HepG2 (cell line): ENCODE data around the gene ESAM. TPM values are rescaled to one million over a fixed set of nuclear protein-coding genes. Genes with fewer than 3 reads are reported as not detected.

Experiments used
- ATAC-seq: fragments of 200-7000 bp; cut with Tn5 transposase; 3 replicates; pipeline ENCODE4 v1.9.1; 2020; ENCODE audit warnings: mild to moderate bottlenecking, moderate library complexity
- BruUV-seq: library from RNA; stranded (reverse); fragments of 400-500 nt; replicated peaks from 2 replicates; lab custom pipeline; 2021; lab: Mats Ljungman, UMichigan
- CTCF ChIA-PET: fragments of 300-600 bp; formaldehyde crosslinking; extraction: SDS; loops from one replicate; lab custom pipeline; 2021; ENCODE audit warnings: low total read pairs, inconsistent platforms, low intra/inter-chr PET ratio; lab: Yijun Ruan, JAX
- POLR2A ChIA-PET: fragments of 350-600 bp; sonication (Branson Sonifier 250); formaldehyde crosslinking; loops from one replicate; lab custom pipeline; 2020; ENCODE audit warnings: antibody characterized with exemption, inconsistent platforms; lab: Yijun Ruan, JAX
- DNase-seq: peaks from one replicate; pipeline ENCODE4 v3.0.0-alpha.2; 2015; ENCODE audit warnings: low spot score
- FAIRE-seq: peaks from 3 replicates; lab custom pipeline; 2011; peaks lifted over from hg19 to GRCh38; lab: Jason Lieb, UNC
- H2AFZ ChIP-seq: one replicate; pipeline ENCODE4 v1.6.1; 2011; ENCODE audit warnings: low read length, inconsistent platforms
- H3K27ac ChIP-seq: fragments of 300-600 bp; 3 replicates; pipeline ENCODE4 v1.8.0; 2011; ENCODE audit warnings: mixed run types, mild to moderate bottlenecking, mixed read lengths, low read length, inconsistent platforms; ENCODE audit not compliant: insufficient read depth; ENCODE audit errors: extremely low read length
- H3K27me3 ChIP-seq, 2 experiments: fragments of 200-600 bp in 1 of 2; 2 replicates in 1 of 2; 3 replicates in 1 of 2; pipeline versions ENCODE4 v1.6.0 to v1.8.0; 2011; ENCODE audit warnings: low read length in 2 of 2, mild to moderate bottlenecking in 2 of 2, moderate library complexity in 2 of 2, inconsistent platforms in 1 of 2; ENCODE audit not compliant: insufficient read depth in 2 of 2, control insufficient read depth in 1 of 2
- H3K36me3 ChIP-seq, 2 experiments: fragments of 200-600 bp in 1 of 2; replicated peaks in 1 of 2; 2 replicates in 1 of 2; 3 replicates in 1 of 2; pipeline versions ENCODE4 v1.5.1 to v1.8.0; 2011; ENCODE audit warnings: low read length in 2 of 2, inconsistent platforms in 1 of 2; ENCODE audit not compliant: insufficient read depth in 2 of 2, control insufficient read depth in 1 of 2
- H3K4me1 ChIP-seq: 2 replicates; pipeline ENCODE4 v1.5.1; 2012; ENCODE audit warnings: low read length, inconsistent platforms; ENCODE audit not compliant: insufficient read depth
- H3K4me2 ChIP-seq: 2 replicates; pipeline ENCODE4 v1.6.0; 2011; ENCODE audit warnings: low read depth, low read length, inconsistent platforms
- H3K4me3 ChIP-seq, 3 experiments: fragments of 200-600 bp in 1 of 3; sonication (generic), shearing (Covaris generic) in 1 of 3; replicated peaks in 1 of 3; 2 replicates each; pipeline ENCODE4 v1.5.1; 2011 to 2016; ENCODE audit warnings: low read length in 3 of 3, inconsistent platforms in 2 of 3, low read depth in 2 of 3, mild to moderate bottlenecking in 2 of 3, control low read depth in 1 of 3, mixed read lengths in 1 of 3; ENCODE audit not compliant: insufficient read depth in 1 of 3
- H3K79me2 ChIP-seq: one replicate; pipeline ENCODE4 v1.6.1; 2011; ENCODE audit warnings: low read length, inconsistent platforms; ENCODE audit not compliant: insufficient read depth
- H3K9ac ChIP-seq: 2 replicates; pipeline ENCODE4 v1.6.0; 2011; ENCODE audit warnings: mild to moderate bottlenecking, low read depth, low read length, inconsistent platforms; ENCODE audit not compliant: insufficient read depth
- H3K9me3 ChIP-seq: 2 replicates; pipeline ENCODE4 v1.5.1; 2012; ENCODE audit warnings: mild to moderate bottlenecking, low read length
- H4K20me1 ChIP-seq: 2 replicates; pipeline ENCODE4 v1.6.0; 2011; ENCODE audit warnings: inconsistent platforms, mild to moderate bottlenecking, low read length, moderate library complexity; ENCODE audit not compliant: insufficient read depth
- BCL3 ChIP-seq: sonication (generic); formaldehyde crosslinking; IDR thresholded peaks from 2 replicates; pipeline ENCODE4 v1.5.1; 2020; ENCODE audit warnings: mild to moderate bottlenecking, missing genetic modification reagents, moderate library complexity
- CCDC6 ChIP-seq: sonication (generic); formaldehyde crosslinking; IDR thresholded peaks from 2 replicates; pipeline ENCODE4 v1.8.1; 2022; ENCODE audit warnings: mild to moderate bottlenecking, missing genetic modification reagents, moderate library complexity
- CSRNP2 ChIP-seq: sonication (generic); formaldehyde crosslinking; conservative IDR thresholded peaks from 2 replicates; pipeline ENCODE4 v1.8.0; 2022; ENCODE audit warnings: low read depth, missing genetic modification reagents
- GMEB2 ChIP-seq: IDR thresholded peaks from 2 replicates; pipeline ENCODE4 v1.6.1; 2016; ENCODE audit warnings: missing biosample characterization, missing genetic modification reagents, low read depth
- HOXA5 ChIP-seq: sonication (generic); formaldehyde crosslinking; IDR thresholded peaks from 2 replicates; pipeline ENCODE4 v1.4.0; 2020; ENCODE audit warnings: missing genetic modification reagents
- KDM5A ChIP-seq: fragments of 200-600 bp; sonication (generic); IDR thresholded peaks from 2 replicates; pipeline ENCODE4 v1.7.0; 2018; ENCODE audit warnings: antibody characterized with exemption, mild to moderate bottlenecking, low read length, borderline replicate concordance
- KDM5B ChIP-seq: sonication (generic); formaldehyde crosslinking; IDR thresholded peaks from 2 replicates; pipeline ENCODE4 v1.4.0; 2020; ENCODE audit warnings: missing genetic modification reagents, mild to moderate bottlenecking, borderline replicate concordance
- MEIS1 ChIP-seq: sonication (generic); formaldehyde crosslinking; IDR thresholded peaks from 2 replicates; pipeline ENCODE4 v1.9.0; 2021; ENCODE audit warnings: mild to moderate bottlenecking, missing genetic modification reagents, moderate library complexity, borderline replicate concordance
- SRSF1 ChIP-seq: fragments of 200-400 bp; formaldehyde crosslinking; optimal IDR thresholded peaks from 2 replicates; pipeline ENCODE3; 2017; ENCODE audit warnings: mild to moderate bottlenecking, low read depth, low read length, moderate library complexity
- TCF7L2 ChIP-seq: IDR thresholded peaks from 2 replicates; pipeline ENCODE4 v1.6.1; 2011; ENCODE audit warnings: mild to moderate bottlenecking, low read depth, low read length, moderate library complexity
- YEATS2 ChIP-seq: sonication (generic); formaldehyde crosslinking; IDR thresholded peaks from 2 replicates; pipeline ENCODE4 v1.4.0; 2020; ENCODE audit warnings: missing genetic modification reagents, borderline replicate concordance
- ZBTB8A ChIP-seq: sonication (generic); formaldehyde crosslinking; IDR thresholded peaks from 2 replicates; pipeline ENCODE4 v1.4.0; 2020; ENCODE audit warnings: mild to moderate bottlenecking, low read depth, missing genetic modification reagents, borderline replicate concordance
- ZFX ChIP-seq: sonication (generic); formaldehyde crosslinking; IDR thresholded peaks from 2 replicates; pipeline ENCODE4 v1.4.0; 2020; ENCODE audit warnings: mild to moderate bottlenecking, low read depth, missing genetic modification reagents, moderate library complexity
- ZNF274 ChIP-seq: sonication (generic); formaldehyde crosslinking; IDR thresholded peaks from 2 replicates; pipeline ENCODE4 v1.5.1; 2020; ENCODE audit warnings: mild to moderate bottlenecking, missing genetic modification reagents
- ZNF331 ChIP-seq: sonication (generic); formaldehyde crosslinking; IDR thresholded peaks from 2 replicates; pipeline ENCODE4 v1.4.0; 2020; ENCODE audit warnings: missing genetic modification reagents
- ZNF547 ChIP-seq: sonication (generic); formaldehyde crosslinking; IDR thresholded peaks from 2 replicates; pipeline ENCODE4 v1.5.1; 2020; ENCODE audit warnings: mild to moderate bottlenecking, missing genetic modification reagents
- ZNF562 ChIP-seq: sonication (generic); formaldehyde crosslinking; IDR thresholded peaks from 2 replicates; pipeline ENCODE4 v1.8.0; 2022; ENCODE audit warnings: missing genetic modification reagents, borderline replicate concordance
- ZNF678 ChIP-seq: sonication (generic); formaldehyde crosslinking; IDR thresholded peaks from 2 replicates; pipeline ENCODE4 v1.4.0; 2020; ENCODE audit warnings: mild to moderate bottlenecking, missing genetic modification reagents
- ZNF709 ChIP-seq: sonication (generic); formaldehyde crosslinking; IDR thresholded peaks from 2 replicates; pipeline ENCODE4 v1.5.0; 2020; ENCODE audit warnings: mild to moderate bottlenecking, missing genetic modification reagents
- ZNF776 ChIP-seq: sonication (generic); formaldehyde crosslinking; IDR thresholded peaks from 2 replicates; pipeline ENCODE4 v1.4.0; 2020; ENCODE audit warnings: mild to moderate bottlenecking, missing genetic modification reagents
- WGBS: methylation state at CpG from one replicate; pipeline ENCODE4 v1.1.6; 2017; ENCODE audit warnings: low lambda C conversion rate; 5-methylcytosine and 5-hydroxymethylcytosine counted together
- in situ Hi-C: cut with HindIII; loops from 2 replicates; pipeline ENCODE4 v1.10.0; 2017; ENCODE audit warnings: low pct_unique_long_range_greater_than_20kb; ENCODE audit not compliant: extremely low pct_ligation_motif_present
- intact Hi-C: fragments of 100-400 bp; cut with micrococcal nuclease; formaldehyde crosslinking; loops from one replicate; pipeline ENCODE4 v1.10.0; 2022; ENCODE audit not compliant: unreplicated experiment
- polyA plus RNA-seq, 8 experiments: library from polyadenylated mRNA; depleted of rRNA in 3 of 8; stranded (reverse) in 7 of 8; unstranded in 1 of 8; fragments of >200 nt; fragmentation: Illumina TruSeq in 4 of 8; extraction: Trizol in 4 of 8; gene quantifications; 2 replicates each; pipeline versions ENCODE4 v1.2.1 to v1.2.3, GENCODE V29; 2011 to 2016; ENCODE audit warnings: low read depth in 4 of 8, missing spikeins in 1 of 8, mixed read lengths in 1 of 8; ENCODE audit not compliant: insufficient read depth in 1 of 8
- total RNA-seq, 5 experiments: library from RNA; depleted of rRNA; stranded (reverse); fragments of >200 nt; fragmentation: Illumina TruSeq; extraction: Trizol; gene quantifications; 2 replicates each; pipeline ENCODE4 v1.2.3, GENCODE V29; 2016; ENCODE audit warnings: low read depth in 1 of 5

ESAM gene
- total and polyA plus RNA-seq, 2 of the 13 experiments (the other 11 are each of a cell fraction or from before 2014, with no cell fraction given) = 1.2 to 6.8 TPM

GRCh38 chr11:124722176-124722575 is 39.9 kb downstream of the ESAM start:
- H2AFZ ChIP-seq = no peak overlapping the region
- FAIRE-seq (no peak), DNase-seq (no peak), ATAC-seq (no peak)
- H3K4me2 ChIP-seq = no peak overlapping the region
- H3K36me3 ChIP-seq = no peaks in the 10 kb centered on the region
- H3K9ac ChIP-seq = no peak overlapping the region
- H3K27me3 ChIP-seq = peaks cover 3 to 53% of the 10 kb centered on the region in 2 experiments; a peak in 4 of 5 replicates
- intact Hi-C loops (no loop called here), in situ Hi-C loops (no loop called here)
- H3K4me3 ChIP-seq = no peak overlapping the region
- peaks cover 36% of the 10 kb centered on the region for H3K4me1 ChIP-seq
- WGBS = 16% methylated on average over 6 of the region's 6 CpGs
- BruUV-seq = no TSS peak
- H3K27ac ChIP-seq = no peak overlapping the region
- no peaks in the 10 kb centered on the region for H3K9me3 ChIP-seq
- H4K20me1 ChIP-seq = no peaks in the 10 kb centered on the region
- H3K79me2 ChIP-seq = no peaks in the 10 kb centered on the region
- TF ChIP-seq ZNF776 (CRISPR knock-in tag) (no peak), CCDC6 (CRISPR knock-in tag) (no peak), CSRNP2 (CRISPR knock-in tag) (no peak), ZNF562 (CRISPR knock-in tag) (no peak), ZNF274 (no peak), SRSF1 (no peak), ZBTB8A (CRISPR knock-in tag) (no peak), KDM5A (no peak), BCL3 (no peak), ZNF331 (CRISPR knock-in tag) (no peak), HOXA5 (no peak), ZFX (no peak), TCF7L2 (no peak), GMEB2 (CRISPR knock-in tag) (no peak), KDM5B (no peak), ZNF709 (no peak), MEIS1 (CRISPR knock-in tag) (no peak), YEATS2 (CRISPR knock-in tag) (no peak), ZNF678 (CRISPR knock-in tag) (no peak), ZNF547 (CRISPR knock-in tag) (no peak)
- ChIA-PET POLR2A (no interaction called here), CTCF (no interaction called here)
